Measurements from ENCODE around the gene FGF4.

DNA sequence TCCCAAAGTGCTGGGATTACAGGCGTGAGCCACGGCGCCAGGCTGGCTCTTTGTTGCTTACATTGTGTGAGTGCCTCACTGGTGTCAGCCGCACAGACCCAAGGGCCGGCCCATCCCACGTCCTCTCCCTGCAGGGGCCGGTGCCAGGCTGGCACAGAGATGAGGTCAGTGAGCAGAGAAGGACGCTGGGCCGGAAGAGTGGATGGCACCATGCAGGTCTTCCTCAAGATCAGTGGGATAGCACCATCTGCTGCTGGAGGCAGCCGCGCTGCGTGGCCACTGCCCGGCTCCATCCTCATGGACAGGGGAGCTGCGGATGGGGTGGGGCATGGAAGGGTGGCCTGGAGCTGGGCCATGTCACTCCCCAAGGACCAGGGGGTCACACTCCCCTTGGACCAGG is 22.0 kb upstream of the FGF4 start:
- TF ChIP-seq, protein P1, sequence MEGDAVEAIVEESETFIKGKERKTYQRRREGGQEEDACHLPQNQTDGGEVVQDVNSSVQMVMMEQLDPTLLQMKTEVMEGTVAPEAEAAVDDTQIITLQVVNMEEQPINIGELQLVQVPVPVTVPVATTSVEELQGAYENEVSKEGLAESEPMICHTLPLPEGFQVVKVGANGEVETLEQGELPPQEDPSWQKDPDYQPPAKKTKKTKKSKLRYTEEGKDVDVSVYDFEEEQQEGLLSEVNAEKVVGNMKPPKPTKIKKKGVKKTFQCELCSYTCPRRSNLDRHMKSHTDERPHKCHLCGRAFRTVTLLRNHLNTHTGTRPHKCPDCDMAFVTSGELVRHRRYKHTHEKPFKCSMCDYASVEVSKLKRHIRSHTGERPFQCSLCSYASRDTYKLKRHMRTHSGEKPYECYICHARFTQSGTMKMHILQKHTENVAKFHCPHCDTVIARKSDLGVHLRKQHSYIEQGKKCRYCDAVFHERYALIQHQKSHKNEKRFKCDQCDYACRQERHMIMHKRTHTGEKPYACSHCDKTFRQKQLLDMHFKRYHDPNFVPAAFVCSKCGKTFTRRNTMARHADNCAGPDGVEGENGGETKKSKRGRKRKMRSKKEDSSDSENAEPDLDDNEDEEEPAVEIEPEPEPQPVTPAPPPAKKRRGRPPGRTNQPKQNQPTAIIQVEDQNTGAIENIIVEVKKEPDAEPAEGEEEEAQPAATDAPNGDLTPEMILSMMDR (IDR thresholded peaks at IDR 0.05) = no peak
- no peak for TF ChIP-seq POLR2A (IDR thresholded peaks at IDR 0.05)

Measured in upper lobe of left lung (tissue), 4 donors.